DND-41 (cell line): ENCODE measurements around the gene KLF13.

Source experiments
- ATAC-seq: fragments of 200-7000 bp; cut with Tn5 transposase; 3 replicates; pipeline ENCODE4 v1.9.1; 2021; ENCODE audit warnings: low read depth; ENCODE audit not compliant: insufficient read depth
- DNase-seq: peaks from one replicate; pipeline ENCODE4 v3.0.0-alpha.2; 2020
- H2AFZ ChIP-seq: 2 replicates; pipeline ENCODE4 v1.6.0; 2012; ENCODE audit warnings: low read depth, low read length
- H3K27ac ChIP-seq: 2 replicates; pipeline ENCODE4 v1.5.1; 2012; ENCODE audit warnings: low read length, inconsistent platforms
- H3K27me3 ChIP-seq: fragments of 200-600 bp; sonication (generic); 2 replicates; pipeline ENCODE4 v1.6.0; 2012; ENCODE audit warnings: low read length, mild to moderate bottlenecking, inconsistent platforms; ENCODE audit not compliant: insufficient read depth, poor library complexity
- H3K36me3 ChIP-seq: 2 replicates; pipeline ENCODE4 v1.5.1; 2012; ENCODE audit warnings: low read length, inconsistent platforms; ENCODE audit not compliant: insufficient read depth
- H3K4me1 ChIP-seq: 2 replicates; pipeline ENCODE4 v1.5.1; 2012; ENCODE audit warnings: mild to moderate bottlenecking, low read length; ENCODE audit not compliant: insufficient read depth
- H3K4me2 ChIP-seq: 2 replicates; pipeline ENCODE4 v1.6.0; 2012; ENCODE audit warnings: mild to moderate bottlenecking, moderate library complexity, low read length, inconsistent platforms; ENCODE audit not compliant: insufficient read depth
- H3K4me3 ChIP-seq, 2 experiments: fragments of 200-600 bp in 1 of 2; shearing (Covaris generic) in 1 of 2; 2 replicates each; pipeline ENCODE4 v1.5.1; 2012 to 2016; ENCODE audit warnings: inconsistent platforms in 2 of 2, low read length in 2 of 2, mild to moderate bottlenecking in 2 of 2, low read depth in 1 of 2, moderate library complexity in 1 of 2
- H3K79me2 ChIP-seq: 2 replicates; pipeline ENCODE4 v1.6.0; 2012; ENCODE audit warnings: low read length, inconsistent platforms; ENCODE audit not compliant: insufficient read depth
- H3K9ac ChIP-seq: 2 replicates; pipeline ENCODE4 v1.6.0; 2012; ENCODE audit warnings: low read depth, mild to moderate bottlenecking, inconsistent platforms, low read length, moderate library complexity
- H3K9me3 ChIP-seq: 2 replicates; pipeline ENCODE4 v1.5.1; 2012; ENCODE audit warnings: low read length, moderate library complexity, mild to moderate bottlenecking, inconsistent platforms; ENCODE audit not compliant: insufficient read depth, severe bottlenecking
- H4K20me1 ChIP-seq: 2 replicates; pipeline ENCODE4 v1.6.0; 2012; ENCODE audit warnings: low read length; ENCODE audit not compliant: insufficient read depth
- CTCF ChIP-seq: IDR thresholded peaks from 2 replicates; pipeline ENCODE4 v1.5.1; 2012; ENCODE audit warnings: borderline replicate concordance, low read length, moderate library complexity, mild to moderate bottlenecking; ENCODE audit not compliant: poor library complexity, severe bottlenecking; ENCODE audit errors: extremely low read depth
- EZH2 ChIP-seq: IDR thresholded peaks from 3 replicates; pipeline ENCODE4 v1.6.1; 2012; ENCODE audit warnings: borderline replicate concordance, low read depth, mild to moderate bottlenecking, moderate library complexity, low read length, inconsistent platforms; ENCODE audit not compliant: severe bottlenecking

KLF13 gene

GRCh38 chr15:31292391-31293015 lies 34.1 kb upstream of the KLF13 start:
- DNase-seq (peak; percentile 1), ATAC-seq (no peak)
- no peak overlapping the region for H2AFZ ChIP-seq
- no peak overlapping the region for H3K9ac ChIP-seq
- no peaks in the 10 kb centered on the region for H3K9me3 ChIP-seq
- no peaks in the 10 kb centered on the region for H3K36me3 ChIP-seq
- H3K4me2 ChIP-seq, result no peak overlapping the region
- H3K4me1 ChIP-seq, result no peaks in the 10 kb centered on the region
- no peaks in the 10 kb centered on the region for H3K79me2 ChIP-seq
- no peak overlapping the region for H3K4me3 ChIP-seq
- TF ChIP-seq EZH2 (no peak), CTCF (no peak)
- H3K27me3 ChIP-seq, result no peaks in the 10 kb centered on the region
- H4K20me1 ChIP-seq, result no peaks in the 10 kb centered on the region
- no peak overlapping the region for H3K27ac ChIP-seq

- Histone ChIP-seq H3K9ac (no peak overlapping the region), H3K79me2 (no peaks in the 10 kb centered on the region), H3K4me3 (no peak overlapping the region), H3K9me3 (no peaks in the 10 kb centered on the region), H3K27me3 (no peaks in the 10 kb centered on the region), H4K20me1 (no peaks in the 10 kb centered on the region), H2AFZ (no peak overlapping the region), H3K4me2 (no peak overlapping the region), H3K36me3 (no peaks in the 10 kb centered on the region), H3K4me1 (no peaks in the 10 kb centered on the region), H3K27ac (no peak overlapping the region)
- DNase-seq (no peak), ATAC-seq (no peak)
- TF ChIP-seq CTCF, result no peak
- TF ChIP-seq EZH2, result no peak
Measured at GRCh38 chr15:31293655-31294054, 33.0 kb upstream of the KLF13 start.

GRCh38 chr15:31294067-31294466 lies 32.6 kb upstream of the KLF13 start:
- no peaks in the 10 kb centered on the region for H3K36me3 ChIP-seq
- DNase-seq (peak; percentile 1), ATAC-seq (no peak)
- H3K27me3 ChIP-seq, result no peaks in the 10 kb centered on the region
- H2AFZ ChIP-seq, result no peak overlapping the region
- no peak overlapping the region for H3K27ac ChIP-seq
- no peaks in the 10 kb centered on the region for H3K9me3 ChIP-seq
- TF ChIP-seq CTCF (no peak), EZH2 (no peak)
- H3K4me2 ChIP-seq, result no peak overlapping the region
- no peak overlapping the region for H3K9ac ChIP-seq
- H3K79me2 ChIP-seq, result no peaks in the 10 kb centered on the region
- H3K4me3 ChIP-seq, result no peak overlapping the region
- no peaks in the 10 kb centered on the region for H3K4me1 ChIP-seq
- H4K20me1 ChIP-seq, result no peaks in the 10 kb centered on the region
